H4 (cell line): Measurements from ENCODE around the gene ANKRD55. TPM values are rescaled to one million over a fixed set of nuclear protein-coding genes. Genes with fewer than 3 reads are reported as not detected.

Experiments
- DNase-seq: peaks from one replicate; pipeline ENCODE4 v3.0.0-alpha.2; 2015; ENCODE audit warnings: low spot score
- total RNA-seq: library from RNA; depleted of rRNA; stranded (reverse); fragments of >200 nt; shearing (Covaris generic); gene quantifications from 2 replicates; pipeline ENCODE4 v1.2.3, GENCODE V29; 2014

ANKRD55 gene
- total RNA-seq, 1 experiment from 2014 or later: 1.2 TPM

GRCh38 chr5:56078278-56079156, 154.6 kb downstream of the ANKRD55 start:
- no peak for DNase-seq

- no peak for DNase-seq
Observed at GRCh38 chr5:56077796-56078233, 155.3 kb downstream of the ANKRD55 start.

GRCh38 chr5:56076486-56076885, 156.6 kb downstream of the ANKRD55 start:
- DNase-seq: no peak

- DNase-seq: no peak
Observed at GRCh38 chr5:56075361-56075760, 157.8 kb downstream of the ANKRD55 start.

- DNase-seq: no peak
Observed at GRCh38 chr5:56072863-56073766, 160.0 kb downstream of the ANKRD55 start.

- no peak for DNase-seq
Observed at GRCh38 chr5:56071470-56071869, 161.7 kb downstream of the ANKRD55 start.

GRCh38 chr5:56070851-56071465, 162.2 kb downstream of the ANKRD55 start:
- no peak for DNase-seq

GRCh38 chr5:56069652-56070226, 163.4 kb downstream of the ANKRD55 start:
- DNase-seq: no peak

- DNase-seq: no peak
Observed at GRCh38 chr5:56066931-56067450, 166.1 kb downstream of the ANKRD55 start.

- DNase-seq: no peak
Observed at GRCh38 chr5:56064984-56065383, 168.1 kb downstream of the ANKRD55 start.

- DNase-seq: no peak
Observed at GRCh38 chr5:56060276-56061110, 172.6 kb downstream of the ANKRD55 start.

- DNase-seq: no peak
Observed at GRCh38 chr5:56059854-56060253, 173.3 kb downstream of the ANKRD55 start.

- no peak for DNase-seq
Observed at GRCh38 chr5:56056875-56057274, 176.3 kb downstream of the ANKRD55 start.

GRCh38 chr5:56055859-56056258, 177.3 kb downstream of the ANKRD55 start:
- no peak for DNase-seq

- DNase-seq: no peak
Observed at GRCh38 chr5:56055287-56055686, 177.8 kb downstream of the ANKRD55 start.

- no peak for DNase-seq
Observed at GRCh38 chr5:56054666-56055065, 178.5 kb downstream of the ANKRD55 start.

GRCh38 chr5:56053363-56053762, 179.8 kb downstream of the ANKRD55 start:
- DNase-seq: no peak

- no peak for DNase-seq
Observed at GRCh38 chr5:56052735-56053134, 180.4 kb downstream of the ANKRD55 start.

GRCh38 chr5:56050551-56051255, 182.4 kb downstream of the ANKRD55 start:
- DNase-seq: no peak
